ENCODE measurements around the gene ZSCAN4.

DNA sequence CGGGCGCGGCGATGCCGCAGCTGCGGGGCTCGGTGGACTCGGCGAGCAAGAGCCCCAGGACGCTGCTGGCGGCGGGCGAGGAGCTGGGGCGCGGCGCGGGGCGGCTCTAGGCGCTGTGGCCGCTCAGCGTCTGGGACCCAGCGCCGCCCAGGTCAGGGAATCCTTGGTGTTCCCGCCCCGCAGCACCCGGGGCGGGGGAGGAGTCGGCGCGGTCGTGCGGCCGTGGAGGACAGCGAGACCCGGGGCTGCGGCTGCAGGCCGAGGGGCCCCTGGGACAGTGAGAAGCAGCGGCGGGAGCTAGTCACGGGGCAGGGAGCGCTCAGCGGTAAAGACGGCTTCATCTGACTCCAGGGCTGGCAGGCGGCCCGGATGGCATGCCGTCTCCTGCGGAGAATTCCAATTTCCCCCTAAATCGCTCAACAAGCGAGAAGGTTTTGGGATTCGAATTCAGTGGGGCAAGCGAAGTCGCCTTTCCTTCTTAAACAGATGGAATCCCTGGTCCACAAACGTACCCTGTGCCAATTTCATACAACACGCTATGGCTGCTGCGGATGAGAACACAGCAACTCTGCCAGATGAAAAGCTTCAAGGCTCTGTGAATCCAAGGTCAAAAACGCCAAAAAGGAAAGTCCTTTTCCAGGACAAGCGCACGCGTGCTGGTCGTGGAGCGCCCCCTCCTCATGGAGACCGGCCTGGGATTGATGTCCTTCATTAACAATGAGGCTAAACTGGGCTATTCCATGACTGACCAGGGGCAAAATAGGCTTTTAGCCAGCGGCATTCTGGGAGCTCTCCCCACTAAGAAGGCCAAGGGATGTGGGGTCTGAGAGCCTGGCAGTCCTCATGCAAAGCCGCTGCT is 4.2 kb upstream of the ZSCAN4 start:
- TF ChIP-seq, protein P1, sequence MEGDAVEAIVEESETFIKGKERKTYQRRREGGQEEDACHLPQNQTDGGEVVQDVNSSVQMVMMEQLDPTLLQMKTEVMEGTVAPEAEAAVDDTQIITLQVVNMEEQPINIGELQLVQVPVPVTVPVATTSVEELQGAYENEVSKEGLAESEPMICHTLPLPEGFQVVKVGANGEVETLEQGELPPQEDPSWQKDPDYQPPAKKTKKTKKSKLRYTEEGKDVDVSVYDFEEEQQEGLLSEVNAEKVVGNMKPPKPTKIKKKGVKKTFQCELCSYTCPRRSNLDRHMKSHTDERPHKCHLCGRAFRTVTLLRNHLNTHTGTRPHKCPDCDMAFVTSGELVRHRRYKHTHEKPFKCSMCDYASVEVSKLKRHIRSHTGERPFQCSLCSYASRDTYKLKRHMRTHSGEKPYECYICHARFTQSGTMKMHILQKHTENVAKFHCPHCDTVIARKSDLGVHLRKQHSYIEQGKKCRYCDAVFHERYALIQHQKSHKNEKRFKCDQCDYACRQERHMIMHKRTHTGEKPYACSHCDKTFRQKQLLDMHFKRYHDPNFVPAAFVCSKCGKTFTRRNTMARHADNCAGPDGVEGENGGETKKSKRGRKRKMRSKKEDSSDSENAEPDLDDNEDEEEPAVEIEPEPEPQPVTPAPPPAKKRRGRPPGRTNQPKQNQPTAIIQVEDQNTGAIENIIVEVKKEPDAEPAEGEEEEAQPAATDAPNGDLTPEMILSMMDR (IDR thresholded peaks at IDR 0.05): no peak
- TF ChIP-seq BHLHE40 (IDR thresholded peaks at IDR 0.05; ENCODE audit: low read depth, low read length) (no peak), CEBPB (IDR thresholded peaks at IDR 0.05) (no peak), RCOR1 (IDR thresholded peaks at IDR 0.05; ENCODE audit: low read depth, low read length) (no peak), CBX2 (IDR thresholded peaks at IDR 0.05; ENCODE audit: borderline replicate concordance, low read depth) (no peak), CHD4 (IDR thresholded peaks at IDR 0.05; ENCODE audit: borderline replicate concordance) (no peak), ZC3H11A (IDR thresholded peaks at IDR 0.05) (no peak)
- TF ChIP-seq, protein P2, sequence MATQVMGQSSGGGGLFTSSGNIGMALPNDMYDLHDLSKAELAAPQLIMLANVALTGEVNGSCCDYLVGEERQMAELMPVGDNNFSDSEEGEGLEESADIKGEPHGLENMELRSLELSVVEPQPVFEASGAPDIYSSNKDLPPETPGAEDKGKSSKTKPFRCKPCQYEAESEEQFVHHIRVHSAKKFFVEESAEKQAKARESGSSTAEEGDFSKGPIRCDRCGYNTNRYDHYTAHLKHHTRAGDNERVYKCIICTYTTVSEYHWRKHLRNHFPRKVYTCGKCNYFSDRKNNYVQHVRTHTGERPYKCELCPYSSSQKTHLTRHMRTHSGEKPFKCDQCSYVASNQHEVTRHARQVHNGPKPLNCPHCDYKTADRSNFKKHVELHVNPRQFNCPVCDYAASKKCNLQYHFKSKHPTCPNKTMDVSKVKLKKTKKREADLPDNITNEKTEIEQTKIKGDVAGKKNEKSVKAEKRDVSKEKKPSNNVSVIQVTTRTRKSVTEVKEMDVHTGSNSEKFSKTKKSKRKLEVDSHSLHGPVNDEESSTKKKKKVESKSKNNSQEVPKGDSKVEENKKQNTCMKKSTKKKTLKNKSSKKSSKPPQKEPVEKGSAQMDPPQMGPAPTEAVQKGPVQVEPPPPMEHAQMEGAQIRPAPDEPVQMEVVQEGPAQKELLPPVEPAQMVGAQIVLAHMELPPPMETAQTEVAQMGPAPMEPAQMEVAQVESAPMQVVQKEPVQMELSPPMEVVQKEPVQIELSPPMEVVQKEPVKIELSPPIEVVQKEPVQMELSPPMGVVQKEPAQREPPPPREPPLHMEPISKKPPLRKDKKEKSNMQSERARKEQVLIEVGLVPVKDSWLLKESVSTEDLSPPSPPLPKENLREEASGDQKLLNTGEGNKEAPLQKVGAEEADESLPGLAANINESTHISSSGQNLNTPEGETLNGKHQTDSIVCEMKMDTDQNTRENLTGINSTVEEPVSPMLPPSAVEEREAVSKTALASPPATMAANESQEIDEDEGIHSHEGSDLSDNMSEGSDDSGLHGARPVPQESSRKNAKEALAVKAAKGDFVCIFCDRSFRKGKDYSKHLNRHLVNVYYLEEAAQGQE (IDR thresholded peaks at IDR 0.05): no peak
- TF ChIP-seq, protein P3, sequence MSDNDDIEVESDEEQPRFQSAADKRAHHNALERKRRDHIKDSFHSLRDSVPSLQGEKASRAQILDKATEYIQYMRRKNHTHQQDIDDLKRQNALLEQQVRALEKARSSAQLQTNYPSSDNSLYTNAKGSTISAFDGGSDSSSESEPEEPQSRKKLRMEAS (IDR thresholded peaks at IDR 0.05): 0 out of 2 replicates have a peak, but pooled peaks have one; percentile 31

Data from A549 (cell line).